NCI-H2029 (cell line): ENCODE measurements around the gene MTNR1A.
A peak's percentile ranks its signal among the peaks of the same experiment; 100 is the strongest.
"Not testable (repeated sequence)": the region's sequence is repeated elsewhere in the genome, so short reads cannot be mapped to it uniquely, and the experiment has no call there.

Experiments
- DNase-seq: peaks from one replicate; lab custom pipeline; 2025; lab: John Stamatoyannopoulos, UW

MTNR1A gene

DNA sequence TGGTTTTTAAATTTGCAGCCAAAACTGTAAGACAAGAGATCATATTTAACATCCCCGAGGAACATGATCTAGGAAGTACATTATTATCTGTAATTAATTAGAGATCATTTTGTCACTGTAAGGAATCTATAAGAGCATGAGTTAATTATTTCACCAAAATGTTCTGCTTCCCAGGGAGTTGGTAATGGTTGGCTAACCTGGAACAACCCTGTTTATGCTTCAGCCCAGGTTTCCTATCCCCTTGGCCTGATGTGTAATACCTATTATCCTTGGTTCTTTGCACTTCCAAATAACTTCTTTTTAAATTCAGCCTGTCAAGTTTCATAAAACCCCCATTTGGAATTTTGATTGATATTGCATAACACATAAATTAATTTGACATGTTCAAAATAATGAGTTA is 6.4 kb upstream of the MTNR1A start:
- no peak for DNase-seq

DNA sequence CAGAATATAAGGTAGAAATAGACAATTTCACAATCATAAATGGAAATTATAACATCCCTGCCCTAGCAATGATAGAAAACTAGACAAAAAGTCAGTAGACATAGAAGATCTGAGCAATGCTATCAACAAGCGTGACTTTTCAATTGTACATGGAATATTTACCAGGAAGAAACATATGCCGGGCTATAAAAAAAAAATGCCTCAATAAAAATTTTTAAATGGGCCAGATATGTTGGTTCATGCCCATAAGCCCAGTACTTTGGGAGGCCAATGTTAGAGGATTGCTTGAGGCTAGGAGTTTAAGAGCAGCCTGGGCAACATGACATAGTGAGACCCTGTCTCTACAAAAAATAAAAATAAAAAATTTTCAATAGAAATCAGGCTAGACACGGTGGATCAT is 5.3 kb upstream of the MTNR1A start:
- no peak for DNase-seq

DNA sequence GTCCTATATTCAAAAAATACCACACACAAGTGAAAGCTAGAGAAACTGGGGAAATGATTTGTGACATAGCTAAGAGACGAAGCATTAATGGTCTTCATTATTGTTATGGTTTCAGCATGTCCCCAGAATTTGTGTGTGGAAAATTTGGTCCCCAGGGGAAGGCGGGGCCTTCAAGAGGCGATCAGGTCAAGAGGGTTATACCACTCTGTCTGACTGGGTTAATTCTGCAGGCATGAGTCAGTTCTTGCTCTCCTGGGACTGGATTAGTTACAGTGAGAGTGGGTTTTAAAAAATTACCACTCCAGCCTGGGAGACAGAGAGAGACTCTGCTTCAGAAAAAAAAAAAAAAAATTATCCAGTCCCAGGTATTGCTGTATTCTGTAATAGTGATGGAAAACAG is 2.1 kb upstream of the MTNR1A start:
- DNase-seq, result no peak

DNA sequence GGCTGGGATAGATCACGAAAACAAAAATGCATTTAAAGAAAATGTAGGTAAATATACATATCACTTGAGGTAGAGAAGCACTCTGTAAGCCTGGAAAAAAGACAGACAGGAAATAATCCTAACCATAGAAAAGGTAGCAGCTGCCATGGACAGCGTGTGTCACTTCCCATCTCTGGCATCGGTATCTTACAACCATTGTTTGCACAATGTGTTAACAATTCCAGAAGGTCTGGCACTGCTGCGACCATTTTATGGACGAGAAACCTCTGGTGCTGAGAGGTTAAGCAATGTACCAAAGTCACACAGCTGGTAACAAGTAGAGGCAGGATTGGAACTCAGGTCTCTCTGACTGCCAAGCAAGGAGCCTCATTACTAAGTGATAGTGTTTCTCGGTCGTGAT is 1.7 kb upstream of the MTNR1A start:
- DNase-seq, result peak; percentile 20

DNA sequence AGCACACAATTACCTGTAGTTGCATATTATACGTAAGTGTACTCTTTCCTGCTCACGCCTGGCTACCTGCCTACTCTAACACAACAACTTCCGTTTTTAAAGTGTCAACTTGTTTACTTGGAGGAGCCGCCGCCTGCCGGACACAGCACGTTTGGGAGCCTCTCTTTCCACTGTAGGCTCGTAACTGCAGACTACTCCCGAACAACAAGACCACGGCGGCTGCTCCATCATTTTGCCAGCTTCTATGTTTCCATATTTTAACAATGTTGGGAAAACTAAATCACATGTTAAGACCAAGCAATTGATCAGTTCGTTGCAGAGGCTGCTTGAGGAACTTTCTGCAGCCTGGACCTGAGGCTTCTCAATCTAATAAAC is 841 bp downstream of the MTNR1A start:
- DNase-seq, result peak; percentile 67

DNA sequence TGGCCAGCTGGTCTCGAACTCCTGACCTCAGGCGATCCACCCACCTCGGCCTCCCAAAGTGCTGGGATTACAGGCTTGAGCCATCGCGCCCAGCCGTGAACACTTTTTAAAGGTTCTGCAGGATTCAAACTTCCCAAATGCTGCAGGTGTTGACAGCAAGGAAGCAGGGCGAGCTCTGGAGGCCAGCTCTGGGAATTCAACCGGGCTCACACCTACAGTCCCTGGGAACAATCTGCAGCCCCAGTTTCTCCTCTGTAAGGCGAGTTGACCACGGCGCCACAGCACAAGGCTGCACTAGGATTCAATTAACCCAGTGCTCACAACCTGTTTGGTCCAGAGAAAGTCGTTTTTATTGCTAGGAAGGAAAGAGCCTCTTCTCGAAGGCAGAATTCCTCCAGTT is 1.6 kb downstream of the MTNR1A start:
- DNase-seq, result no peak

DNA sequence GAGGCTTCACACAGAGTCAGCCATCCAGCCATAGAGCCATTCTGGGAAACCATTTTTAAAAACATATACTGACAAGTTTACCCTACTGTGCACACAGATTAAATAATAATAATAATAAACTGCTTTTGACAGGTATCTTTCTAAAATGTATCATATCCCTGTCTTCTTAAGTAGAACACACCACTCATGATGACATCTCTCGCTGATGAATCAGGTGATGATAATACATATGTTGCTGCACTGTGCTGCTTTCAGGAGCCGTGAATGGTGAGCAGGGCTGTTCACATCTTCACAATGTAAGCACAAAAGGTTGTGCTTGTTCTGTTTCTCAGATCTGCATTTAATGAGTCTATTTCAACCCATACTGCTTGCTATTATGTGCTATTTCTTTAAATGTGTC is 3.5 kb downstream of the MTNR1A start:
- no peak for DNase-seq

DNA sequence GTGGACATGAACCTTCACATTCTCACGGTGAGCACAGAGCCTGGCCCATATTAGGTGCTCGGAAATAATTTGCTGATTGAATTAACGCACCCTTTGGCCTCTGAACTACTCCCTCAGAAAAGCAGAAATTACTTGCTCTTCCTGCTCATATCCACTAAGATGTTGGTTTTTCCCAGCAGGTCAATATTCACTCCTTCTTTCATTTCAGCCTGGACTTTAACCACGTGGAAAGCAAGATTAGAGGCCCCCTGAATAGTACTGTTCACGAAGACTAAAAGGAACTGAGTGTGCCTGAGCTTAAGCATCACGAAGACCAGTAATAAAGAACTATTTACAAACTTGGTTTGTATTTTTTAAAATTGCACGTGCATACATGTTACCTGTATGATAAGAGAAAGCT is 9.9 kb downstream of the MTNR1A start:
- no peak for DNase-seq

DNA sequence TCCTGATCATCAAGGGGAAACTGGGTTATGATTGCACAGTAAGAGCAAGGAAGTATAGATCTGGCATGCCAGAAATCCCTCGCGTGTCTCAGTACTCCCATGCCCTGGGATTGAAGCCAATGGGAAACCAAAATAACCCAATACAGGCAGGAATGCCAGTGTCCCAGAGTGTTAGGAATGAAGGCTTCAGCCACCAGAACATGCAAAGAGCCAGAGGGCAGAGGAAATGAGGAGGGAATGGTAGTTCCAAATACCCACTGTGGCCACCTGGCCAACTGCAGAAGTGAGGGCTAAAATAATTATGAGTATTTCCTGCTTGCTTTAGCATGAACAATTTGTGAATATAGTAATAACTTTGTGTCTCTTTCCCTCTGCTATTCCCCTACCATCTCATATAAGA is 12.2 kb downstream of the MTNR1A start:
- no peak for DNase-seq

DNA sequence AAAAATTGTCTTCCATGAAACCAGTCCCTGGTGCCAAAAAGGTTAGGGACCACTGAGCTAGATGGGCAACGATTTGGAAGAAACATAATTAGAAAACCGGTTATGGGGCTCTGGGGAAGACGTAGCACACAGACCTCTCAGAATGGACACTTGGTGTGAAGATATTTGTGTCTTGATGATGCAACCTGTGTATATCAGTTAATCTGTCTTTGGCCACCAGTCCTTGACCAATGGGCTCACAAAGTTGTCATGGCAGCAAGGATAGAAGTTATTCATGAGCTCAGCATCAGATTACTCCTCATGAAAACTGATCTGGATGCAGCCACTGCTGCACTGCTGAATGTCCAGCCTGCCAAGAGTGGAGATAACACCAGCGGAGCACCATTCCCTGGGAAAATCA is 13.6 kb downstream of the MTNR1A start:
- no peak for DNase-seq

DNA sequence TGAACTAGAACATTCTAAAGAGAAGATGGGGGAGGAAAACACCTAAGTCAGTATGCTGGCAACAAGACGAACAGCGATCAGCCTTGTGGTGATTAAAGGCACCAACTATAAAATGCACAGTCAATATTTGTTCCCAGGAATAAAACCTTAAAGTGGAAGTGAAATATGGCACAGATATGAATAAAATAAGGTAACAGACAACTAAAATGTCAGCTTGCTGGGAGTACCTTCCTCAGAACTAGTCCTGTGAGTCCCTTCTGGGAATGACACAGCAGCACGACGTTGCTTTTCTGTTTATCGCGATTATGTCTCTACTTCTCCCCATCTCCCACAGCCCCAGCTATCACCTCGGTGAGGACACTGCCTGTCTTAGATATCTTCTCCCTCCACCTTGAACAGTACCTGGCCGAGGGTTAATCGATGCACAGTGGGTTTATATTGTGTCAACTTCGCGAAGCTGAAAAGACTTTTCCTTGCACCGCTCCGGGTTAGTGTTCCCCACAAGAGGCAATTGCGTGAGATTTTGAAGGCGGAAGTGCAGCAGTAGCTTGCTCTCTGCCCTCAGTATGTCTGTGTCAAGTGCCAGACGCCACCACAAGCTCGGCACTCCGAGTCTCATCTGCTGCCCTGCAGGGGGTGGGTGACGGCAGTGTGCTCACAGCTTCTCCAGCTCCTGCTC is 17.4 kb downstream of the MTNR1A start:
- DNase-seq, result no peak

DNA sequence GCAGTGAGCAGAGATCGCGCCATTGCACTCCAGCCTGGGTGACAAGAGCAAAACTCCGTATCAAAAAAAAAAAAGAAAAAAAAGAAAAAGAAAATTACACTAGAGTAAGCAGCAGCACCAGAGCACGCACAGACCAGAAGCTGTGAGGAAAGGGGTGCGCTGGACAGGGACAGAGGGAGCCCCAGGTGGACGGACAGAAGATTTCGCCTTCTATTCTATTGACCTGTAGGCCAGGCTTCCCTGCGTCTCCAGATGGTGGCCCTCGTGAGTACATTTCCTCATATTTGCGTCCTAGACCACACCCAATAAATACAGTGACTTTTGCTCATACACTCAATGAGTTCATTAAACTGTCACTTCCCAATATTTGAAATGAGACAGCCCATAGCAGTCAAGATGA is 19.1 kb downstream of the MTNR1A start:
- no peak for DNase-seq

DNA sequence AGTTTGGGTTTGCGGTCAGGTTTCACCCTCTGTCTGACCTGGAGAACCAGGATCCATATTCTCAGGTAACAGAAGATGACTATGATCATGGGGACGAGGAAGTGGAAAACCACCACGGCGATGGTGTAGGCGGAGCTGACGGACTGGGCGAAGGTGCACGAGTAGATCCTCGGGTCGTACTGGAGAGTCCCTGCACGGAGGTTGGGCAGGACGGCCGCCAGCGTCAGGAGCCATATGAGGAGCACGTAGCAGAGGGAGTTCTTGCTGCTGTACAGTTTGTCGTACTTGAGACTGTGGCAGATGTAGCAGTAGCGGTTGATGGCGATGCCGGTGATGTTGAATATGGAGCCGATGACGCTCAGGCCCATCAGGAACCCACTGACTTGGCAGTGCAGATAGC is 21.3 kb downstream of the MTNR1A start:
- no peak for DNase-seq

DNA sequence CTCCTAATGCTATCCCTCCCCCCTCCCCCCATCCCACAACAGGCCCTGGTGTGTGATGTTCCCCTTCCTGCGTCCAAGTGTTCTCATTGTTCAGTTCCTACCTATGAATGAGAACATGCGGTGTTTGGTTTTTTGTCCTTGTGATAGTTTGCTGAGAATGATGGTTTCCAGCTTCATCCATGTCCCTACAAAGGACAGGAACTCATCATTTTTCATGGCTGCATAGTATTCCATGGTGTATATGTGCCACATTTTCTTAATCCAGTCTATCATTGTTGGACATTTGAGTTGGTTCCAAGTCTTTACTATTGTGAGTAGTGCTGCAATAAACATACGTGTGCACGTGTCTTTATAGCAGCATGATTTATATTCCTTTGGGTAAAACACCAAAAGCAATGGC is 31.4 kb downstream of the MTNR1A start:
- not testable (repeated sequence) for DNase-seq

DNA sequence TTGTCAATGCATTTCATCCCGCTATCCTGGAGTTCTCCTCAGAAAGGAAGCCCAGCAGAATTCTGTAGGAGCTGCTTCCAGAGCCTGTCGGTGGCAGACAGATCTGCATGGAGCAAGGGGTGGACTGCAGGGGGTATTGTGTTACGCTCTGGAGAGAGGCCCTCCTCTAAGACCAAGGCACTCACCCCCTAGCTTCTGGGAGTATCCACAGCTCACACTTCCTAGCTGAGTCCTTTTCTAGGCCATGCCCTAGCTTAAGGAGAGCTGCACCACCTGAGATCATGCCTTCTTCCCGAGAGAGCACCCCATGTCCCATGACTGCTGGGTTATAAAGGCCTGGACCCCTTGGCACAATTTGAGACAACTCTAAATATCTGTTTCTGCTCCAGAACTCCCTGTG is 39.1 kb downstream of the MTNR1A start:
- DNase-seq, result no peak

DNA sequence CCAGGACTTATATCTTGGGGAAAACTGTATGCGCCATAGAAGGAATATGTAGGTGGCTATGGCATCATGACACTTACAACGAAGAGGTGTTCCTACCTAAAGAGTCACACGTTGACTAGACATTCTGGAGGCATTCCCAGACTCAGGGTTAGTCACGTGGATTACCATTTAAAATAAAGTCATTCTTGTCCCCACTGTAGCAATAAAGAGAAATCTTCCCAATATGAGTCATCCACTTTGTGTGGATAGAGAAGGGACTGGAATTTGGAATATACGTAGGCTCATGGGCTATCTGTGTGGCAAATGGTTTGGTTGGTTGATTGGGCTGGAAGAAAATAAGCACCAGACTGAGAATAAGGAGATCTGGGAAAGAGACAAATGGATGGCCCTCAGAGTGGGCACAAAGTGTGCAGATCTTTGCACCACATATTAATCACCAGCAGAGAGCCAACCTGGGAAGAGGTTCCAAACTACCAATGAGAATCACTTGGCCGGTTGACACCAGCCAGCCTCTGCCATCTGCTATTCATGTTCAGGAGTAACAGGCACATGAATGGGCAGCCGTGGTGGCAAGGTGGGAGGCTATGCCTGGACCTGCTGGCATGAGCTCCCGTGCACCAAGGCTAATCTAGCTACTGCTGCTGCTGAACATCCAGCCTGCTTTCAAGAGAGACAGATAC is 41.0 kb downstream of the MTNR1A start:
- DNase-seq, result no peak

DNA sequence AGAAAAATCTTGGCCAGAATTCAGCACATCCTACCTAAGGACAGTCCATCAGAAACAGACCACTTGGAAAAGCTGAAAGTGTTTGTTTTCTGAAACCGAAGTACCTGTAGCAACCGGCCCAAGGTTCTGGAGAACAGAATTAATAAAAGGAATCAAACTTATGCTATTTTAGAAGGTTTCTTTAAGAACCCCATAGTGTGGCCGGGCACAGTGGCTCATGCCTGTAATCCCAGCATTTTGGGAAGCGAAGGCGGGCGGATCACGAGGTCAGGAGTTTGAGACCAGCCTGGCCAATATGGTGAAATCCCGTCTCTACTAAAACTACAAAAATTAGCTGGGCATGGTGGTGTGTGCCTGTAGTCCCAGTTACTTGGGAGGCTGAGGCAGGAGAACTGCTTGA is 50.6 kb downstream of the MTNR1A start:
- not testable (repeated sequence) for DNase-seq

DNA sequence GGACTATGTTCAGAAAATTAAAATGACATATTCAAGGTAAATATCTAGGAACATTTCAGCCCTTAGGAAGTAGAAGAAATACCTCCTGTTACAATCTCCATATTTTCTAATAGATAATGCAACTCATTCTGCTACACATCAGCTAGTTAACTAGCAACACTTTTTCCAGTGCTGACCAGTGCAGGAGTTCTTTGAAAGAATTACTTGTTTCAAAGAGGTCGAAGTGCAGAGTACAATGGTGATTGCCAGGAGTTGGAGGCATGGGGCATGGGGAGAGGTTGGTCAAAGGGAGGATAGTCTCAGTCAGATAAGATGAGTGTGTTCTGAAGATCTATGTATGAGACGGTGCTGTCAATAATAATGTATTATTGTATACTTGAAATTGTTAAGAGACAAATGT is 53.1 kb downstream of the MTNR1A start:
- DNase-seq, result no peak

DNA sequence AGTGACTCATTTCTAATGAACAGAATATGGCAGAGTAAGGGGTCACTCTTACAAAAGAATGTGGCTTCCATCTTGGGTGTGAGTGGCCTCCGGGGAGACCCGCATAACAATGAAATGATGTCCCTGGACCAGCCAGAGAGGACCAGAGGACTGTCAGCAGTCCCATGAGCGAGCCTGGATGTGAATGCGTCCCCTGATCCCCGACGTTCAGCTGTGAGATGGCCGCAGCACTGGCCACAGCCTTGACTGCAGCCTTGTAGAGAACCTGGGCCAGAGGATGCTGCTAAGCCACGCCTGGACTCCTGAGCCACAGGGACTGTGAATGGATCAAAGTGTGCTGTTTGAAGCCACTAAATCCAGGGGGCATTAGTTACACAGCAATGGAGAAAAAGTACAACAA is 53.8 kb downstream of the MTNR1A start:
- no peak for DNase-seq

DNA sequence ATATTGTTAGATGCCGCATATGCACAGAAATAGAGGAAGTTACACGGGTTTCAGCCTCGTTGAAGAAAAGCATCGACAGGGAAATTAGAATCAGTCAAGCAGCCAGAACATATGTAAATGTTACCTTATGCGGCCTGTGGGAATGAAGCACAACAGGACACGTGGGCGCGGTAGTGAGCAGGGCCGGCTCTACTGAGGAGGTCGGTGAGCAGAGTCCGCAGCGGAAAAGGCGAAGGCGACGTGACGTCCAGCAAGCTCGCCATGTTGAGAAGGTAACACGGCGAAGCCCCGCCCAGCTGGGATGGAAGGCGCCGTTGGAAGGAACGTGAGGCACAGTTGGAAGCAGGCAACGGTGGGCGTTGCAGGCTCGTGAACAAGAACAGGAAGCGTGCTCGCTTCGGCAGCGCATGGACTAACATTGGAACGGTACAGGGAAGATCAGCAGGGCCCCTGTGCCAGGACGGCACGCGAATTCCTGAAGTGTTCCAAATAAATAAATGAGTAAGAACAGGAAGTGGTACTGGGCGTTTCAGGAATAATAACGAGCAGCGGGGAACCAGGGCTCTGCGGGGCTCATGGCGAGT is 54.6 kb downstream of the MTNR1A start:
- DNase-seq, result no peak

DNA sequence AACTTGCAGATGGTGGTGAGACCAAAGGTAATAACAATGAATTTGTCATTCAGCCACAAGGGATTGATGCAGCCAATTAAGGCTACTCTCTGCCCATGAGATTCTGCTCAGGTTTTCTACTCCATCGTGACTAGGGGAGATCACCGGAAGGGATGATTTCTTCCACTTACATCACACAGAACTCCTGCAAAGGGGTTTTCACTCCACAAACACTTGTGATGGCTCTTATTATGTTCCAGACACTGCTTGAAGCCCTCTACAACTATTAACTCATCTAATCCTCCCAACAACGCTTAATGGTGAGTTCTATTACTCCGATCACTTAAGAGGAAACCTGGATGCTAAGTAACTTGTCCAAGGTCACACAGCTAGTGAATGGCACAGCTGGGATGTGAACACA is 55.9 kb downstream of the MTNR1A start:
- no peak for DNase-seq

DNA sequence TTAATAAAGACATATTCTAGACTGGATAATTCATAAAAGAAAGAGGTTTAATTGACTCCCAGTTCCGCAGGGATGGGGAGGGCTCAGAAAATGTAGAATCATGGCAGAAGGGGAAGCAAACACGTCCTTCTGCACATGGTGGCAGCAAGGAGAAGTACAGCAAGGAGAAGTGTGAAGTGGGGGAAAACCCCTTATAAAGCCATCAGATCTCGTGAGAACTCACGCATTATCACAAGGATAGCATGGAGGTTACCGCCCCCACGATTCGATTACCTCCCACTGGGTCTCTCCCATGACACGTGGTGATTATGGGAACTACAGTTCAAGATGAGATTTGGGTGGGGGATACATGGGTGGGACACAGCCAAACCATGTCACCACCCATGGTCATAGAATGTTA is 58.3 kb downstream of the MTNR1A start:
- no peak for DNase-seq

DNA sequence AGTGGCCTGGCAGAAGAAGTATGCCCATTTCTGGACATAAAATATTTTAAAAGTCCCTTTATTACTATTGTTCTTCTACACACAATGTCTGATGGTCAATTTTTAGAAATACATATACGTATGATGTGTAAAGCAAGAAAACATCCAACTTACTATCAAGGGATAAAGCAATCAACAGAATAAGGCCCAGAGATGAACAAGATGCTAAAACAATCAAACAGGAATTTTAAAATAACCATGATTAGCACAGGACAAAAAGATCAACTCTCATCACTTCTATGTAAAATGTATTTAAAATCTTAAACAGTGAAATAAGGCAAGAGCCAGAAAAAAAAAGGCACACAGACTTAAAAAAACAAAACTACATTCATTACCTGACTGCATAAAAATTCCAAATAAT is 60.9 kb downstream of the MTNR1A start:
- DNase-seq, result no peak

DNA sequence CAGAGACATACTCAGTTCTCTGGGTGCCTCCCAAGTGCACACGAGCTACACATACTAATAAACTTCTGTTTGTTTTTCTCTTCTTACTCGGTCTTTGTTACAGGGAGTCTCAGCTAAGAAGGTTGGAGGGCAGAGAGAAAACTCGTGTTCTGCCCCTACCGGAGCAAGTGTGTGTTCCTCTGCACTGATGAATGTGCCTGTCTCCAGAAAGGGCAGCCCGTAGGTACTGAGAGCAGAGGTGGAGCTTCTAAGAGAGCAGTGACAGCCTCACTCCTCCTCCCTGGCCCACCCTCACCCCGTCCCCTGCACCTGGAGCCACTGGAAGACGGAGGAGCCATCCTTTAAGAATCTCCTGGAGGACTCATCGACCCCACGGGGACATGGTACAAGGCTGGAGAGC is 67.6 kb downstream of the MTNR1A start:
- DNase-seq, result no peak
